Measurements from ENCODE around the gene TMEM272.

GRCh38 chr13:51768378-51768921, 76.5 kb downstream of the TMEM272 start:
- TF ChIP-seq CTCF (optimal IDR thresholded peaks at IDR 0.05 in 1 of 3, IDR thresholded peaks at IDR 0.05 in 1 of 3, conservative IDR thresholded peaks at IDR 0.05 in 1 of 3; ENCODE audit: extremely low read depth in 1 of 3, insufficient read depth in 2 of 3, low read length in 3 of 3), result peak in 1 of 3 experiments; percentile 20
- TF ChIP-seq EZH2 (IDR thresholded peaks at IDR 0.05; ENCODE audit: low read length), result no peak
